Body of pancreas (tissue), 4 donors: ENCODE measurements around the gene EXOSC3. TPM values are rescaled to one million over a fixed set of nuclear protein-coding genes. Genes with fewer than 3 reads are reported as not detected.
"Not testable (repeated sequence)": the region's sequence is repeated elsewhere in the genome, so short reads cannot be mapped to it uniquely, and the experiment has no call there.

Experiments used
- ATAC-seq: fragments of 150-250 bp; one replicate; pipeline ENCODE4 v1.9.1; 2016
- DNase-seq, 4 donors: peaks; one replicate each; pipeline ENCODE4 v3.0.0-alpha.2; 2019
- H3K27ac ChIP-seq, 4 donors: fragments of 200-600 bp; sonication (generic); 1 replicate in 3 of 4; 2 replicates in 1 of 4; pipeline versions ENCODE4 v1.5.1 to v1.6.1; 2016 to 2019; ENCODE audit warnings: mild to moderate bottlenecking in 1 of 4, mixed read lengths in 1 of 4, moderate library complexity in 1 of 4
- H3K27me3 ChIP-seq, 2 donors: fragments of 200-600 bp; sonication (generic); one replicate each; pipeline ENCODE4 v1.6.0; 2016; ENCODE audit warnings: mild to moderate bottlenecking in 1 of 2
- H3K36me3 ChIP-seq, 2 donors: fragments of 200-600 bp; sonication (generic); replicated peaks in 1 of 2; 2 replicates each; pipeline ENCODE4 v1.5.1; 2016; ENCODE audit warnings: low read depth in 2 of 2; ENCODE audit not compliant: insufficient read depth in 1 of 2
- H3K4me1 ChIP-seq: fragments of 200-600 bp; sonication (generic); one replicate; pipeline ENCODE4 v1.6.0; 2016
- H3K4me3 ChIP-seq, 2 donors: fragments of 200-600 bp; sonication (generic); 1 replicate in 1 of 2; 2 replicates in 1 of 2; pipeline ENCODE4 v1.5.1; 2016 to 2019
- H3K9me3 ChIP-seq, 3 donors: fragments of 200-600 bp; sonication (generic); 1 replicate in 2 of 3; 2 replicates in 1 of 3; pipeline ENCODE4 v1.5.1; 2016
- POLR2A ChIP-seq, 3 donors: fragments of 450-650 bp; IDR thresholded peaks; one replicate each; pipeline ENCODE4 v1.6.1; 2016; ENCODE audit warnings: antibody characterized with exemption in 3 of 3, mild to moderate bottlenecking in 2 of 3
- WGBS, 2 donors: methylation state at CpG; one replicate each; pipeline ENCODE4 v1.1.5; 2017; 5-methylcytosine and 5-hydroxymethylcytosine counted together
- intact Hi-C: fragments of 100-400 bp; cut with DNase I; formaldehyde crosslinking; loops from one replicate; pipeline ENCODE4 v1.15.1; 2023
- total RNA-seq, 2 donors: library from RNA; depleted of rRNA; stranded (reverse); fragments of >200 nt; gene quantifications; one replicate each; pipeline ENCODE4 v1.1.0, GENCODE V29; 2016
- TF ChIP-seq, protein P1 (sequence below), 7 experiments: fragments of 450-650 bp in 4 of 7; fragments of 200-600 bp in 3 of 7; sonication (generic) in 3 of 7; IDR thresholded peaks; one replicate each; pipeline ENCODE4 v1.5.1; 2016 to 2019; ENCODE audit warnings: antibody characterized with exemption in 7 of 7

The EXOSC3 gene
- total RNA-seq = 10 to 100 TPM; 33.2 to 47.8 TPM

DNA sequence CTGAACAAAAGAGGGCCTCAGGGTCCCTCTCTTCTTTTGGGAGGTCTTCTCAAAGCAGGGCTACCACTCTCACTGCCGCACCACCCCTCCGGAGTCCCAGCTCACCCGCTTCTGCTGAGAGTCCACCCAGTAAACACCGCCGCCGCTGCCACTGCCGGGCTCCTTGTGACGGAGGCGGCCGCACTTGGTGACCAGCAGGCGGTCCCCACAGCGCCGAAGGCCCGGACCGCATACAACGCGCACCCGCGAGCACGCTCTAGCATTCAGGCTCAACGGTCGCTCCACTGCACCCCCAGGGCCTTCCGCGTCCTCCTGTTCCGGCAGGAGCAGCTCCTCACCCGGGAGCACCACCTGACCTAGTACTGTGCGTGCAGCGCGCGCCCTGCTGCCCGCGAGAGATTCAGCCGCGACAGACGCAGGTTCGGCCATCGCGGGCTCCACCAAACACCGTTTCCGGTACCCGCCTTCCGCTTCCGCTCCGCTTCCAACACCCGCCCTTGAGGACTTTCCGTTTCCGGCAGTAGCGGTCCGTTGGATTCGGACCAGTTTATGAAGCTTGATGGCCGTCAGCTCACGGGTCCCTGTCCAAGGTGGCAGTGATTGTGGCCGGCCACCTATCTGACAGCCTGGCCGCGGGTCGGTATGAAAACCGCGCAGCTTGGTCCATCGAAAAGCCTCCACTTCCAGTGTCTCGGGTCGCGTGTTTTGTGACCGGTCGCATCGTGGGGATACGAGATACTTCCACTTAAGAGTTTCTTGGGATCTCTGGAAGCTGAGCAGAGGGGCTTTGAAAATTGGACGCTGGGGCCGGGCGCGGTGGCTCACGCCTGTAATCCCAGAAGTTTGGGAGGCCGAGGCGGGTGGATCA lies at the start of gene EXOSC3:
Gene EXOSC3 (minus strand): TSS at position 449 of the 868 bp plus-strand sequence. CDS start 20 bp downstream, at position 429.
- Histone ChIP-seq H3K27ac (peak within 1 kb of the TSS; percentile 5 to 78 (median 42)), H3K9me3 (no peaks in the 10 kb centered on the region), H3K4me3 (peak within 1 kb of the TSS; percentile 69 to 85), H3K36me3 (peaks cover 4 to 10% of the 10 kb centered on the region in 2 donors), H3K27me3 (no peaks in the 10 kb centered on the region), H3K4me1 (peaks cover 26% of the 10 kb centered on the region)
- DNase-seq = peak; percentile 85 to 90 (median 88)
- ATAC-seq = peak; percentile 95
- peak; percentile 34 to 84 (median 84) for TF ChIP-seq POLR2A (IDR thresholded peaks at IDR 0.05)
- TF ChIP-seq, protein P1, sequence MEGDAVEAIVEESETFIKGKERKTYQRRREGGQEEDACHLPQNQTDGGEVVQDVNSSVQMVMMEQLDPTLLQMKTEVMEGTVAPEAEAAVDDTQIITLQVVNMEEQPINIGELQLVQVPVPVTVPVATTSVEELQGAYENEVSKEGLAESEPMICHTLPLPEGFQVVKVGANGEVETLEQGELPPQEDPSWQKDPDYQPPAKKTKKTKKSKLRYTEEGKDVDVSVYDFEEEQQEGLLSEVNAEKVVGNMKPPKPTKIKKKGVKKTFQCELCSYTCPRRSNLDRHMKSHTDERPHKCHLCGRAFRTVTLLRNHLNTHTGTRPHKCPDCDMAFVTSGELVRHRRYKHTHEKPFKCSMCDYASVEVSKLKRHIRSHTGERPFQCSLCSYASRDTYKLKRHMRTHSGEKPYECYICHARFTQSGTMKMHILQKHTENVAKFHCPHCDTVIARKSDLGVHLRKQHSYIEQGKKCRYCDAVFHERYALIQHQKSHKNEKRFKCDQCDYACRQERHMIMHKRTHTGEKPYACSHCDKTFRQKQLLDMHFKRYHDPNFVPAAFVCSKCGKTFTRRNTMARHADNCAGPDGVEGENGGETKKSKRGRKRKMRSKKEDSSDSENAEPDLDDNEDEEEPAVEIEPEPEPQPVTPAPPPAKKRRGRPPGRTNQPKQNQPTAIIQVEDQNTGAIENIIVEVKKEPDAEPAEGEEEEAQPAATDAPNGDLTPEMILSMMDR (IDR thresholded peaks at IDR 0.05) = peak in 4 of 7 experiments; percentile 9 to 38 (median 32)
- 0 to 2% methylated on average over 12 to 73 of the region's 73 CpGs for WGBS, 2 donors
- intact Hi-C loops = no loop called here

DNA sequence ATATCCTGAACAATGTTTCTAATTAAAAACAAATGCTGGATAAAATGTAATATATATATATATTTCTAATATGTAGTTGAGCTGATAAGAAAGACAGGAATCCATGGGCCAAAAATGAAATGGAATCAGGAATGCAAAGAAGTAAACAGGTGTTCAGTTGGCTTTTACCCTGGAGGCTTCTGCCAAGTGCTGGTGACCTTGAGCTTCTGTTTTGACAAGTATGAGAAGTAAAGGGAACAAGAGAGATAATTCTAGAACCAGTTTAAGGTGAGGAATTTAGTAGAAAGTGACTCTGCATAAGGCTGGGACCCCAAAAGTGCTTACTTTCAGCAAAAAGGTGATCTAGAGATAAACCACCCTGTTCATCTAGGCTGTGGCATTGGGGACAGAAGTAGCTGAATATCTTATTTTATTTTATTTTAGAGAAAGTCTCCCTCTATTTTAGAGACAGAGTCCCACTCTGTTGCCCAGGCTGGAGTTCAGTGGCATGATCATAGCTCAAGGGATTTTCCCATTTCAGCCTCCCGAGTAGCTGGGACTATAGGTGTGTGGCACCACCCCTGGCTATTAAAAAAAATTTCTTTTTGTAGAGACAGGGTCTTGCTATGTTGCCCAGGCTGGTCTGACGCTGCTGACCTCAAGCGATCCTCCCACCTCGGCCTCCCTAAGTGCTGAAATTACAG lies 42.8 kb upstream of the EXOSC3 start:
- peak; percentile 68 to 87 (median 78) for DNase-seq
- 73 to 77% methylated on average over 3 to 4 of the region's 4 CpGs for WGBS, 2 donors
- Histone ChIP-seq H3K27ac (peak overlapping the region in 3 of 4 donors; percentile 58 to 77 (median 68)), H3K36me3 (no peaks in the 10 kb centered on the region), H3K4me1 (peaks cover 31% of the 10 kb centered on the region), H3K27me3 (no peaks in the 10 kb centered on the region), H3K9me3 (no peaks in the 10 kb centered on the region), H3K4me3 (no peak overlapping the region)
- ATAC-seq = peak; percentile 95
- TF ChIP-seq, protein P1 (IDR thresholded peaks at IDR 0.05) = no peak
- TF ChIP-seq POLR2A (IDR thresholded peaks at IDR 0.05) = no peak
- intact Hi-C loops = no loop called here

DNA sequence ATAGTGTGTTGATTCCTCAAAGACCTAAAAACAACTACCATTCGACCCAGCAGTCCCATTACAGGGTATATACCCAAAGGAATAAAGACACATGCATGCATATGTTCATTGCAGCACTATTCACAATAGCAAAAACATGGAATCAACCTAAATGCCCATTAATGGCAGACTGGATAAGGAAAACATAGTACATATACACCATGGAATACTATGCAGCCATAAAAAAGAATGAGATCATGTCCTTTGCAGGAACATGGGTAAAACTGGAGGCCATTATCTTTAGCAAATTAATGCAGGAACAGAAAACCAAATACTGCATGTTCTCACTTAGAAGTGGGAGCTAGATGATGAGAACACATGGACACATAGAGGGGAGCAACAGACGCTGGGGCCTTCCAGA lies 40.3 kb upstream of the EXOSC3 start:
- H3K27ac ChIP-seq, intact Hi-C loops, ATAC-seq, H3K27me3 ChIP-seq, H3K9me3 ChIP-seq, H3K4me3 ChIP-seq, H3K36me3 ChIP-seq, DNase-seq: not testable (repeated sequence)
- 89 to 95% methylated on average over 2 of the region's 2 CpGs for WGBS, 2 donors
- peaks cover 27% of the 10 kb centered on the region for H3K4me1 ChIP-seq

DNA sequence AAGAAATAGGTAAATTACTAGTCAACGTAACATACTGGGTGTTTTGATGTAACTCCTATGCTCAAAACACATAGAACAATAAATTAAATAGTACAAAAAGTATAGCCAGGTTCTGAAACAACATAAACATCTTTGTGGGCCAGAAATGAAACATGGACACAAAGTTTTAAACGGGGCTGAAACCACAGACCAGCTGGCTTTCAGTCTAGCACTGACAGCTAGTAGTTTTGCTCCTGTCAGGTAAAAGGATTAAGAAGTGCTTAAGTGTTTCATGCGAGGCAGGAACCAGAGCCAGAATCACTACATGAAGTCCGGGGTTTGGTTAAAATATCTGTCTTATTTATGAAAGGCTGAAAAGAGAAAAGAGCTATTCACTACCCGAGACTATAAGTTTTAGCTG lies 35.3 kb upstream of the EXOSC3 start:
- intact Hi-C loops = no loop called here
- Histone ChIP-seq H3K9me3 (no peaks in the 10 kb centered on the region), H3K4me1 (peaks cover 11% of the 10 kb centered on the region), H3K27ac (no peak overlapping the region), H3K36me3 (peaks cover 0 to 5% of the 10 kb centered on the region in 2 donors), H3K27me3 (no peaks in the 10 kb centered on the region), H3K4me3 (no peak overlapping the region)
- ATAC-seq = no peak
- TF ChIP-seq, protein P1 (IDR thresholded peaks at IDR 0.05) = no peak
- no peak for TF ChIP-seq POLR2A (IDR thresholded peaks at IDR 0.05)
- no peak for DNase-seq
- WGBS, 2 donors = 87 to 91% methylated on average over 5 of the region's 5 CpGs

DNA sequence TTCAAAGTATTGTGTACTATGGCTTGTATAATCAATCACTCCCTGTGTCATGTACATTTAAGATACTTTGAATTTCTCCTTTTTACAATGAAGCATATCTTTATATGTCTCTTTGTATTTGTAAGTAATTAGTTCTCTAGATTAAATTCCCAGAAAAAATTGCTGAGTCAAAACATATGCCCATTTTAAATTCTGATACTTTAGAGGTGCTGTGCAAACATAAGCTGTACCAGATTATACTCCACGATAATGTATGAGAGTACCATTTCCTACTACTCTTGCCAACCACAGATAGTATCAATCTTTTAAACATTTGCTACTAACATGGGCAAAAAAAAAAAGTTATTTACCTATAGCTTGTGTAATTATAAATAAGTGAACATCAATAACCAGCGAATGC lies 34.0 kb upstream of the EXOSC3 start:
- H3K27me3 ChIP-seq = no peaks in the 10 kb centered on the region
- intact Hi-C loops = no loop called here
- H3K27ac ChIP-seq = no peak overlapping the region
- DNase-seq = no peak
- peaks cover 11% of the 10 kb centered on the region for H3K4me1 ChIP-seq
- TF ChIP-seq POLR2A (IDR thresholded peaks at IDR 0.05) = no peak
- TF ChIP-seq, protein P1 (IDR thresholded peaks at IDR 0.05) = no peak
- no peak for ATAC-seq
- WGBS, 2 donors = 26% methylated on average over 2 of the region's 2 CpGs
- no peaks in the 10 kb centered on the region for H3K9me3 ChIP-seq
- no peak overlapping the region for H3K4me3 ChIP-seq
- H3K36me3 ChIP-seq = peaks cover 0 to 5% of the 10 kb centered on the region in 2 donors
